ENCODE measurements around the gene GSPT1.
"Not testable (repeated sequence)": the region's sequence is repeated elsewhere in the genome, so short reads cannot be mapped to it uniquely, and the experiment has no call there.

GSPT1 gene

GRCh38 chr16:11857161-11857560 is 58.6 kb downstream of the GSPT1 start:
- DNase-seq (ENCODE audit: low read depth) = no peak

DNA sequence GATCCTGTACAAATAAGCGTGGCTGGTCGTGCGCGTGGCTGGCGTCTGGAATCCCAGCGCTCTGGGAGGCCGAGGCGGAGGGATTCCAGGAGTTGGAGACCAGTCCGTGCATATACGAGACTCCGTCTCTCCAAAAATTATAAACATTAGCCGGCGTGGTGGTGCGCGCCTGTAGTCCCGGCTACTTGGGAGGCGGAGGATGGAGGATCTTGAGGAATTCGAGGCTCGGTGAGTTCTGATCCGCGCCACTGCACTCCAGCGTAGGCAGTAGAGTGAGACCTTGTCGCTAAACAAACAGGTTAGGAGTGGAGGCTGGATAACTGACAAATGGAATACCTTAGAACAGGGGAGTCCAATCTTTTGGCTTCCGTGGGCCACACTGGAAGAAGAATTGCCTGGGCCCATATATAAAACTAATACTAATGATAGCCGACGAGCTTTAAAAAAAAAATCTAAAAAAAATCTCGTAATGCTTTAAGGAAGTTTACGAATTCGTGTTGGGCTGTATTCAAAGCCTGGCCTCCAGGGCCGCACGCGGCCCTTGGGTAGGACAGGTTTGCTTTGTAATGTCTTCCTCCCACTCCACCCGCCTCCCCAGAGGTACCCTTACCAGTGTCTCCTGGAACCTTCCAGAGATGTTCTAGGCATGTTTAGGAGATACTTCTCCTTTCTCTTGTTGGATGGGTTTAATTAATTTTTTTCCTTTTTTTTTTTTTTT is 63.5 kb downstream of the GSPT1 start:
- DNase-seq (ENCODE audit: low read depth) = no peak

DNA sequence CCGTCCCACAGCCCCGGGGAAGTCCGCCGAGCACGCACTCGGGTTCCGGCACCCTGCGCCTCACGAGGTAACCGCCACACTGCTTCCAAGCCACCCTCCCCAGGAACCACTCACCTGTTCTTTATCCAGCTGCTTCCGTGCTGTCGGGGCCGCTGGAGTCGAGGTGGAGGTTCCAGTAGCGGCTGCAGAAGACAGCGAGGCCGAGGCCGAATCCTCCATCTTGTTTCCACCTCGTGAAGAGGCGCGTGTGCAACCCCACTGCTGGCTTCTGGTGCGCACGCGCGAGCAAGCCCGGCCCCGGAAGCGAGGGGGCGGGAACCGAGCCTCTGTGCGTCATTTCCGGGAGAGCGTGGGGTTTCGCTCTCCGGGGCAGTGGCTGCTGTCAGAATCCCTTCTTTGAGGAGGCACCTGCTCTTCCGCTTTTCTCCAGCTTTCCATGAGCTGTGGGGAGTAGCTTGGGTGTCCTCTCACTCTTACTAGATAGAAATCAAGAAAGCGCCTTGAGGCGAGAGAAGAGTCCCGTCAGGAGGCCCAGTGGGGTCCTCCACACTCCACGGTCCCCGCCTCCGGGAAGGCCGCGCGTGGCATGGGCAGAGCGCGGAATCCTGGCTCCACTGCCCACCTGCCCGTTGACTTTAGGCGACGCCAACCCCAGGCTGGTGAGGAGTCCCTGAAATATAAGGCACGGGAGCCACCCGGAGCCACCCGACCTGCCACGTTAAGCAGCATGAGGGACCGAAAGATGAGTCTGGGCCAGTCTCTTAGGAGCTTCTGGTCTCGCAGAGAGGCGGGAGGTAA is 64.3 kb downstream of the GSPT1 start, which contains the start of gene RSL1D1:
RSL1D1 (minus strand) TSS at position 249 of the 798 bp plus-strand sequence; CDS start at position 219, 30 bp downstream.
- peak; percentile 85 for DNase-seq (ENCODE audit: low read depth)

- DNase-seq (ENCODE audit: low read depth) = no peak
Measured at GRCh38 chr16:11848842-11849241, 66.9 kb downstream of the GSPT1 start.

DNA sequence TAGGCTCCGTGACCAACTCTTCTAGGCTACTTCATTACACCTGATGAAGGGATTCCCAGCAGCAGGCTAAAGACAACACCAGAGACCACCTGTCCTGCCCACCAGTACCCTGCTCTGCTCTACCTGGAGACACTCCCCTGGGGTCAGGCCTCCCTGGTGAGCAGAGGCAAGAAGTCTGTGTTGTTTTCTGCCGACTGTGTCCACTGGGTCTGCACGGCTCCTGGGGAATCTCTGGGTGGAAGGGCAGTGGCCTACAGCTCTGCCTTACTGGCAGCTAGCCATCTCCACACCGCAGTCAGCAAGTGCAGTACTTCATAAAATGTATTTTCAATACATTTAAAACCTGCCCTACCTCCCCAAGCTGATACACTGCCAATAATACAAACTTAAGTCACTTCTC is 71.3 kb downstream of the GSPT1 start:
- no peak for DNase-seq (ENCODE audit: low read depth)

GRCh38 chr16:11843861-11844260 is 71.9 kb downstream of the GSPT1 start:
- no peak for DNase-seq (ENCODE audit: low read depth)

GRCh38 chr16:11843206-11843605 is 72.5 kb downstream of the GSPT1 start:
- no peak for DNase-seq (ENCODE audit: low read depth)

DNA sequence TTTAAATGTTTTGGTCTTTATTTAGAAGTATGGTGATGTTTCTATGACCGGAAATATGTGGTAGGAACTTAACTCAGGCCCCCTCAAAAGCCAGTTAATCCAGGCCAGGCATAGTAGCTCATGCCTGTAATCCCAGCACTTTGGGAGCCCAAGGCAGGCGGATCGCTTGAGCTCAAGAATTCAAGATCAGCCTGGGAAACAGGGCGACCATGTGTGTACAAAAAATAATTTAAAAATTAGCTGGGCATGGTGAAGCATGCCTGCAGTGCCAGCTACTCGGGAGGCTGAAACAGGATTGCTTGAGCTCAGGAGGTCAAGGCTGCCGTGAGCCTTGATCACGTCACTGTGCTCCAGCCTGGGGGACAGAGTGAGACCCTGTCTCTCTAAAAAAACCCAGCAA is 74.7 kb downstream of the GSPT1 start:
- no peak for DNase-seq (ENCODE audit: low read depth)

GRCh38 chr16:11836650-11837244 is 79.0 kb downstream of the GSPT1 start:
- DNase-seq (ENCODE audit: low read depth) = no peak

DNA sequence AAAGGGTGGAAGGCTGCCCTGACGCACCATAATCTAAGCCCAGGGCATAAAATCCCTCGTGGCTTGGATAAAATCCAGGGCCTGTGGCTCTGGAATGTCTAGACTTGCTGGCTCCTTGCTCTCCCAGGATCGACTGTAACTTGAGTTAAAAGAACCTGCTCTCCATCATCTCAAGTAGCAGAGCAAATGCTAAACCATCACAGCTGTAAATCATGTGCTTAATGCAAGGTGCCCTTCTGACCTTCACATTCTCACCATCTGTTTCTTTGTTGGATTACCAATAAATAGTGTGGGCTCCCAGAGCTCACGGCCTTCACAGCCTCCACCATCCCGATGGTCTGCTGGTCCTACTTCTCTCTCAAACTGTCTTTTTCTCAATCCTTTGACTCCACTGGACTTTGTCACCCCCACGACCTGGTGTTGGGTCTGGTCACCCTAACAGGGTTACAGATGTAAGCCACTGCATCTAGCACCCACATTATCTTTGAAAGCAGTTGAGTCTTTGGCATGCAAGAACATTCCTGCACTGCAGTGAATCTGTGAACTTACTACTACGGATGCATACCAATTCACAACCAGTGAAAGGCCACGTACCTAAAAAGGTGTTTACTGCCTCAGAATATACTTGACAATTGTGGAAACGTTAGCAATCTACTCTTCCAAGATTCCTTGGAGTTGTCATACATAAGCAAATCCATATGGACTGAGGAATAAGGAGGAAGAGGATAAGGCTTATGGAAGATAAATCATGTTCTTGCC is 79.7 kb downstream of the GSPT1 start:
- no peak for DNase-seq (ENCODE audit: low read depth)

DNA sequence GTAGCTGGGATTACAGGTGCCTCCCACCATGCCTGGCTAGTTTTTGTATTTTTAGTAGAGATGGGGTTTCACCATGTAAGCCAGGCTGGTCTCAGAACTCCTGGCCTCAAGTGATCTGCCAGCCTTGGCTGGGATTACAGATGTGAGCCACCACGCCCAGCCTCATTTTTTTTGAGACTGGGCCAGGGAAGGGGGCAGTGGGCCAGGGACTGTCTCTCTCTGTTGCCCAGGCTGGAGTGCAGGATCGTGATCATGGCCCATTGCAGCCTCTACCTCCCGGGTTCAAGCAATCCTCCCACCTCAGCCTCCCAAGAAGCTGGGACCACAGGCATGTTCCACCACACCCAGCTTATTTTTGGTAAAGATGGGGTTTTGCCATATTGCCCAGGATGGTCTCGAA is 80.4 kb downstream of the GSPT1 start:
- no peak for DNase-seq (ENCODE audit: low read depth)

- no peak for DNase-seq (ENCODE audit: low read depth)
Measured at GRCh38 chr16:11833951-11834695, 81.6 kb downstream of the GSPT1 start.

DNA sequence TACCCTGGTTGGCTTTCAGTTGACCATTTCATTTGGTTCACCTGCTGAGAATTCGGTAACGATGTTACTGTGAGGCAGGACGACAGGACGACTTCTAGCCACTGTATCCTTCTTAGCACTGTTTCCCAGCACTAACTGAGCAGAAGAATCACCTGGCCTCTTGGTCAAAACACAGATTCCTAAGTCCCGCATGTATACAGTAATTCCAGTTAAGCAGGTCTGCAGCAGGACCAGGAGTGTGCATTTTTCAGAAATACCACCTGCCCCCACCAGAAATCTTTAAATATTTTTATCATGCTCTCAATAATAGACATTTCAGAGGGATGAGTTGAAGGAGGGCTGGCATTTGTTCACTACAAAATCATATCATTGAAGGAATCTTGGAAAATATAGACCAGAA is 87.1 kb downstream of the GSPT1 start:
- DNase-seq (ENCODE audit: low read depth) = no peak

DNA sequence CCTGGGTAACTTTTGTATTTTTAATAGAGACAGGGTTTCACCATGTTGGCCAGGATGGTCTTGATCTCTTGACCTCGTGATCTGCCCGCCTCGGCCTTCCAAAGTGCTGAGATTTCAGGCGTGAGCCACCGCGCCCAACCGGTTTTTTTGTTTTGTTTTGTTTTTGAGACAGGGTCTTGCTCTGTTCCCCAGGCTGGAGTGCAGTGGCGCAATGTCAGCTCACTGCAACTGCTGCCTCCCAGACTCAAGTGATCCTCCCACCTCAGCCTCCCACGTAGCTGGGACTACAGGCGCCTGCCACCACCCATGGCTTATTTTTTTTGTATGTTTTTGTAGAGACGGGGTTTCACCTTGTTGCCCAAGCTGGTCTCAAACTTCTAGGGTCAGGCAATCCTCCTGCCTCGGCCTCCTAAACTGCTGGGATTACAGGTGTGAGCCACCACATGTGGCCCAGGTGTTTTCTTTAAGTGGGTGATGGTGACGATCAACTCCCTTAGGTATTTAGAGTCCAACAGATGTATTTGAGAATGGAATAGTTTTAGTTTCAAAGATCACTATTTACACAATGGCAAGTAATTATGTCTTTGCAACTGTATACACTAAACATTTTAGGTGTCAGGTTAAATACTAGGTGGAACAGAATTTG is 90.1 kb downstream of the GSPT1 start:
- DNase-seq (ENCODE audit: low read depth) = not testable (repeated sequence)

GRCh38 chr16:11824362-11824761 is 91.4 kb downstream of the GSPT1 start:
- DNase-seq (ENCODE audit: low read depth) = no peak

DNA sequence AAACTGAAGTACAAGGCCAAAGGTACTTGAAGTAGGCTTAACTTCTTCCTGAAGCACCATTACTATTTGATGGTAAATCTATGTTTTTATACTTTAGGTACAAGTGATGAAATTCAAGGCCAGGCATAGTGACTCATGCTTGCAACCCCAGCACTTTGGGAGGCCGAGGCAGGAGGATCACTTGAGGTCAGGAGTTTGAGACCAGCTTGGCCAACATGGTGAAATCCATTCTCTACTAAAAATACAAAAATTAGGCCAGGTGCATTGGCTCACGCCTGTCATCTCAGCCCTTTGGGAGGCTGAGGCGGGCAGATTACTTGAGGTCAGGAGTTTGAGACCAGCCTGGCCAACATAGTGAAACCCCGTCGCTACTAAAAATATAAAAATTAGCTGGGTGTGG is 92.1 kb downstream of the GSPT1 start:
- DNase-seq (ENCODE audit: low read depth) = not testable (repeated sequence)

GRCh38 chr16:11819798-11820197 is 96.0 kb downstream of the GSPT1 start:
- no peak for DNase-seq (ENCODE audit: low read depth)

DNA sequence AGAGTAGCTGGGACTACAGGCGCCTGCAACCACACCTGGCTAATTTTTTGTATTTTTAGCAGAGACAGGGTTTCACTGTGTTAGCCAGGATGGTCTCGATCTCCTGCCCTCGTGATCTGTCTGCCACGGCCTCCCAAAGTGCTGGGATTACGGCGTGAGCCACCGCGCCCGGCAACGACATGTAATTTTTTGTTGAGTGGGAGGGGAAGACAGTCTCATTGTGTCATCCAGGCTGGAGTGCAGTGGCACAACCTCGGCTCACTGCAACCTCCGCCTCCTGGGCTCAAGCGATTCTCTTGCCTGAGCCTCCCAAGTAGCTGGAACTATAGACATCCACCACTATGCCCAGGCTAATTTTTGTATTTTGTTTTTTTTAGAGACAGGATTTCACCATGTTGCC is 96.8 kb downstream of the GSPT1 start:
- not testable (repeated sequence) for DNase-seq (ENCODE audit: low read depth)

Measured in stimulated activated CD8-positive, alpha-beta memory T cell treated with anti-CD3 and anti-CD28 coated beads, Interleukin-15, amount 100 ng/mL, for 1 hour (primary cell).